SU-DHL-6 (cell line): ENCODE measurements around the gene C4orf46.
"Not testable (repeated sequence)": the region's sequence is repeated elsewhere in the genome, so short reads cannot be mapped to it uniquely, and the experiment has no call there.

Experiments used
- H2AFZ ChIP-seq: fragments of 200-600 bp; sonication (generic); 2 replicates; pipeline ENCODE4 v1.6.1; 2014; ENCODE audit warnings: low read depth, mild to moderate bottlenecking, moderate library complexity, mixed read lengths, antibody characterized with exemption, low read length; ENCODE audit not compliant: severe bottlenecking
- H3F3A ChIP-seq: fragments of 200-600 bp; shearing (Covaris generic); 2 replicates; pipeline ENCODE4 v1.6.0; 2016; ENCODE audit warnings: antibody characterized with exemption, mild to moderate bottlenecking; ENCODE audit not compliant: insufficient read depth
- H3K27ac ChIP-seq: fragments of 200-600 bp; sonication (generic); 2 replicates; pipeline ENCODE4 v1.5.1; 2016; ENCODE audit warnings: low read depth, mild to moderate bottlenecking, low read length, moderate library complexity, mixed read lengths
- H3K27me3 ChIP-seq: fragments of 200-600 bp; sonication (generic), shearing (Covaris generic); 2 replicates; pipeline ENCODE4 v1.6.0; 2014; ENCODE audit warnings: mild to moderate bottlenecking, low read length
- H3K36me3 ChIP-seq: fragments of 200-600 bp; sonication (generic); 2 replicates; pipeline ENCODE4 v1.6.1; 2014; ENCODE audit warnings: mild to moderate bottlenecking, low read length, mixed read lengths
- H3K4me2 ChIP-seq: fragments of 300-600, 200-600 bp; shearing (Covaris generic), sonication (generic); 2 replicates; pipeline ENCODE4 v1.6.0; 2014; ENCODE audit warnings: low read length, low read depth, mild to moderate bottlenecking; ENCODE audit not compliant: poor library complexity, severe bottlenecking
- H3K4me3 ChIP-seq: fragments of 200-600 bp; sonication (generic); 2 replicates; pipeline ENCODE4 v1.5.1; 2014; ENCODE audit warnings: antibody characterized with exemption, low read length, mild to moderate bottlenecking, mixed read lengths; ENCODE audit not compliant: insufficient read depth, poor library complexity, severe bottlenecking
- H3K79me2 ChIP-seq: fragments of 200-600 bp; sonication (generic); 2 replicates; pipeline ENCODE4 v1.6.1; 2014; ENCODE audit warnings: mild to moderate bottlenecking, low read length, moderate library complexity; ENCODE audit not compliant: insufficient read depth
- H3K9ac ChIP-seq: fragments of 200-600 bp; sonication (generic); 2 replicates; pipeline ENCODE4 v1.7.0; 2014; ENCODE audit warnings: mild to moderate bottlenecking, low read length
- H3K9me2 ChIP-seq: fragments of 200-600 bp; sonication (generic); replicated peaks from 2 replicates; pipeline ENCODE4 v1.6.1; 2014; ENCODE audit warnings: low read length; ENCODE audit not compliant: insufficient read depth
- H3K9me3 ChIP-seq: fragments of 200-600 bp; sonication (generic); 2 replicates; pipeline ENCODE4 v1.6.1; 2014; ENCODE audit warnings: low read length, mixed read lengths; ENCODE audit not compliant: insufficient read depth
- H4K20me1 ChIP-seq: fragments of 200-600 bp; sonication (generic); 2 replicates; pipeline ENCODE4 v1.6.1; 2014; ENCODE audit warnings: low read depth, mild to moderate bottlenecking, antibody characterized with exemption, low read length, moderate library complexity, mixed read lengths
- EZH2phosphoT487 ChIP-seq: fragments of 200-600 bp; sonication (generic), shearing (Covaris generic); conservative IDR thresholded peaks from 2 replicates; pipeline ENCODE4 v1.6.1; 2018; ENCODE audit warnings: mild to moderate bottlenecking, antibody characterized with exemption, low read length, moderate library complexity, mixed read lengths
- TF ChIP-seq, protein P1 (sequence below): fragments of 200-600 bp; sonication (generic); IDR thresholded peaks from one replicate; pipeline ENCODE4 v1.5.1; 2017; ENCODE audit warnings: antibody characterized with exemption, mild to moderate bottlenecking, low read length, moderate library complexity; ENCODE audit not compliant: insufficient read depth, poor library complexity, severe bottlenecking

The C4orf46 gene

GRCh38 chr4:158664806-158665205 is 6.9 kb downstream of the C4orf46 start:
- Histone ChIP-seq H3K27ac (no peak overlapping the region), H3K27me3 (no peaks in the 10 kb centered on the region), H3K9ac (no peak overlapping the region), H3K9me3 (no peaks in the 10 kb centered on the region), H4K20me1 (peaks cover 13% of the 10 kb centered on the region), H3K4me2 (no peak overlapping the region), H3K36me3 (peaks cover 19% of the 10 kb centered on the region), H3K79me2 (peaks cover 18% of the 10 kb centered on the region), H3K4me3 (no peak overlapping the region), H2AFZ (no peak overlapping the region), H3K9me2 (no peaks in the 10 kb centered on the region), H3F3A (peaks cover 19% of the 10 kb centered on the region; the same call in 1 of the 2 replicates)
- no peak for TF ChIP-seq EZH2phosphoT487
- TF ChIP-seq, protein P1, sequence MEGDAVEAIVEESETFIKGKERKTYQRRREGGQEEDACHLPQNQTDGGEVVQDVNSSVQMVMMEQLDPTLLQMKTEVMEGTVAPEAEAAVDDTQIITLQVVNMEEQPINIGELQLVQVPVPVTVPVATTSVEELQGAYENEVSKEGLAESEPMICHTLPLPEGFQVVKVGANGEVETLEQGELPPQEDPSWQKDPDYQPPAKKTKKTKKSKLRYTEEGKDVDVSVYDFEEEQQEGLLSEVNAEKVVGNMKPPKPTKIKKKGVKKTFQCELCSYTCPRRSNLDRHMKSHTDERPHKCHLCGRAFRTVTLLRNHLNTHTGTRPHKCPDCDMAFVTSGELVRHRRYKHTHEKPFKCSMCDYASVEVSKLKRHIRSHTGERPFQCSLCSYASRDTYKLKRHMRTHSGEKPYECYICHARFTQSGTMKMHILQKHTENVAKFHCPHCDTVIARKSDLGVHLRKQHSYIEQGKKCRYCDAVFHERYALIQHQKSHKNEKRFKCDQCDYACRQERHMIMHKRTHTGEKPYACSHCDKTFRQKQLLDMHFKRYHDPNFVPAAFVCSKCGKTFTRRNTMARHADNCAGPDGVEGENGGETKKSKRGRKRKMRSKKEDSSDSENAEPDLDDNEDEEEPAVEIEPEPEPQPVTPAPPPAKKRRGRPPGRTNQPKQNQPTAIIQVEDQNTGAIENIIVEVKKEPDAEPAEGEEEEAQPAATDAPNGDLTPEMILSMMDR = no peak

GRCh38 chr4:158663707-158664625 is 7.7 kb downstream of the C4orf46 start:
- not testable (repeated sequence) for H3K9me2 ChIP-seq, H3K9me3 ChIP-seq, H3K4me2 ChIP-seq, H2AFZ ChIP-seq, H3K4me3 ChIP-seq, H3K9ac ChIP-seq, H3K27ac ChIP-seq, H3K27me3 ChIP-seq
- Histone ChIP-seq H3K79me2 (peaks cover 11% of the 10 kb centered on the region), H3K36me3 (peaks cover 14% of the 10 kb centered on the region), H3F3A (peaks cover 14% of the 10 kb centered on the region; the same call in 1 of the 2 replicates), H4K20me1 (peaks cover 13% of the 10 kb centered on the region)

GRCh38 chr4:158663255-158663654 is 8.4 kb downstream of the C4orf46 start:
- not testable (repeated sequence) for H3F3A ChIP-seq, H3K27ac ChIP-seq

DNA sequence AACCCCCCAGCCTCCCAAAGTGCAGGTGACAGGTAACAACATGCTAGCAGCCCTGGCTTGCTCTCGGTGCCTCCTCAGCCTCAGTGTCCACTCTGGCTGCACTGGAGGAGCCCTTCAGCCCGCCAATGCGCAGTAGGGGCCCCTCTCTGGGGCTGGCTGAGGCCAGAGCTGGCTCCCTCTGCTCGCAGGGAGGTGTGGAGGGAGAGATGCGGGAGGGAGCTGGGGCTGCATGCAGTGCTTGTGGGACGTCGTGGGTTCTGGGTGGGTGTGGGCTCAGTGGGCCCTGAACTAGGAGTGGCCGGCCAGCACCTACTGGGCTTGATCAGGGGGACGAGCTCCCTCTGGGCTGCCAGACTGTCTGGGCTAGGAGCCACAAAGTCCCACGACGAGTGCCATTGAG is 14.4 kb downstream of the C4orf46 start:
- H3F3A ChIP-seq = no peaks in the 10 kb centered on the region
- H3K9me3 ChIP-seq = no peaks in the 10 kb centered on the region

More at GRCh38 chr4:158663255-158663654, 8.4 kb downstream of the C4orf46 start:
- H3K36me3 ChIP-seq, H3K9me2 ChIP-seq, H3K79me2 ChIP-seq, H3K27me3 ChIP-seq, H3K4me3 ChIP-seq, H3K9me3 ChIP-seq, H4K20me1 ChIP-seq, H3K4me2 ChIP-seq, H2AFZ ChIP-seq, H3K9ac ChIP-seq: not testable (repeated sequence)

More for the DNA sequence above, 14.4 kb downstream of the C4orf46 start:
- Histone ChIP-seq H3K79me2 (no peaks in the 10 kb centered on the region), H3K36me3 (no peaks in the 10 kb centered on the region), H3K9ac (no peak overlapping the region), H3K27me3 (no peaks in the 10 kb centered on the region), H3K27ac (no peak overlapping the region), H3K9me2 (no peaks in the 10 kb centered on the region), H3K4me2 (no peak overlapping the region), H3K4me3 (no peak overlapping the region), H4K20me1 (no peaks in the 10 kb centered on the region), H2AFZ (no peak overlapping the region)
- no peak for TF ChIP-seq EZH2phosphoT487
- TF ChIP-seq, protein P1 = no peak
